Medulla oblongata (tissue), 1 donor: Measurements from ENCODE around the gene GABRA5.

Source experiments
- DNase-seq: peaks from one replicate; pipeline ENCODE4 v3.0.0-alpha.2; 2015; ENCODE audit errors: extremely low spot score

The GABRA5 gene

DNA sequence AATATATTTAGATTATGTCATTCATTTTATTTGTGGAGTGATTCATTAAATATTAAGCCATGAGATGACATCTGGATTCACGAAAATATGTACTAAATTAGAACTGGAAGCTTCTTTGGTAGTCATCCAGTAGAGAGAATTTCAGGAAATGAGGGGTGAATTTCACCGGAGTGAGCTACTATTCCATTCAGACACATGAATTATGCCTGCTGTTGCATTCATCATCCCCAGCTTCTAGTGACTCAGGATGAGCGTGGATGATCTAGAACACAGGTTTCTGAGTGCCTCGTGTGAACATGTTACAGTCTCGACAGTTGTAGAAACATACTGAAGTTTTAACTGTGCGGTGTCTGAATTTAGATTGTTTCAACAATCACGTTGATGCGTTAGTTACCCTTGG, 61.2 kb downstream of the GABRA5 start:
- no peak for DNase-seq

DNA sequence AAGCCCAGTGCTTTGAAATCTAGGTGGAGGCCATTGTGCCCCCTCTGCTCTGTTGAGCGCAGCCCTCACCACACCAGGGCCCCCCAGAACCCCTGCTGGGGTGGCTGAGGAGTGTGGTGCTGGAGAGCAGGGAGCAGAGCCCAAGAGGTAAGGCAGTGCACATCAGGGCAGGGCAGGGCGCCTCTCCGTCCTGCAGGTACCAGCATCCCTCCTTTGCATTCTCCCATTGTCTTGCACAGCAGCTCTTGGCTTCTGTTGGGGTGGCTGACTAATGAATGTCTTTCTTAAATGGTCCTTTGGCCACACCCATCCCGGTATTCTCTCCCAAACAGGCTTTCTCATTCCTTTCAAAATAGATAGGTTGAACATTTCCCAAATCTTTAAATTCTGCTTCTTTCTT, 62.7 kb downstream of the GABRA5 start:
- DNase-seq = no peak

DNA sequence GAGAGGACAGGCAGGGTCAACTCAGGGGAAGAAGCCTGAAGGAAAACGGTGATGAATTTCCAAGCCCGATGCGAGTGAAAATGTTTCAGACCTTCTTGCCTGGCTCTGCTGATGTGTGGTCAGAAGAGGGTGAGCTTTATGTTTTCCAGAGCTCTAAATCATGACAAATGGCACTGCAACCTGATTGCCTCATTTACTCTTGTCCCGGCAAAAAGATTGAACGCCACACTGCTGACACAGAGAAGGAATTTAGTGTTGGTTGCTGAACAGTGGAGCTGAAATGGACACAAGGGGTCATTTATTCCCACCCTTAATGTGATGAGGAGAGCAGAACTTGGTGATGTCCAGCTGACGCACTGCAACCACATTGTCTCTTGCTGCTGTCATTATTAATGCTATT, 68.0 kb downstream of the GABRA5 start:
- DNase-seq = no peak

DNA sequence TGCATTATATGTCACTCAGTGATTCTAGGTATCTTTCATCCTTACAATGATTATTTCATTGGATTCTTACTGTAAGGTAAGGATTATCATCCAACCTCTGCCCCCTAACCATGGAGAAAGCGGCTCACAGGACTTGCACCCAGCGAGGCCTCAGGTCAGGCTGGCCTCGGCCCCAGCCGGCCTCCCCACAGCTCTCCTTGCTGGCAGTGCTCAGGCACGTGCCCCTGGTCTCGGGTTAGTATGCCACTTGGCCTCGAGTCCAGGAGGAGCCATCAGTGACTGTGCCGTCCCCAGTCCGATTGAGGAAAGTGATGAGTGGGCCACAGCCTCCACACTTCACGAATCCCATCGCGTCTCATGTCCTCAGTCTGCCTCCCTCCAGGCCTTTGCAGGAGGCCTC, 68.5 kb downstream of the GABRA5 start:
- DNase-seq = no peak

DNA sequence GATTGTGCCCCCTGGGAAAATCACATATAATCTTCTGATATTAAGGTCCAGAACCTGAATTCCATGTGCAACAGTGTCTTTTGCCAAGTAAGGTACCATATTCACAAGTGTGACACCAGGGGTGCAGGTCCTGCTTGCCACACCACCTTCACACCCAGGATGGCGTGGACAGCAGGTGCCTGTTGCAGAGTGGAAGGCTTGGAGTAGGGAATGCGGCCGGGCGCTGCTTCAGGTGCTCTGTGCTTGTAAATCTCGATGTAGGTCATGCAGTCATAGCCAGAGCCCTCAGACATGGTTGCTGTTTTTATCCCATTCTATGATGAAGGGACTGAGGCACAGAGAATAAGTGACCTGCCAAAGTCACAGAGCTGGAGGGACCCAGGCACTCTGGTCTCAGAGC, 69.6 kb downstream of the GABRA5 start:
- no peak for DNase-seq

DNA sequence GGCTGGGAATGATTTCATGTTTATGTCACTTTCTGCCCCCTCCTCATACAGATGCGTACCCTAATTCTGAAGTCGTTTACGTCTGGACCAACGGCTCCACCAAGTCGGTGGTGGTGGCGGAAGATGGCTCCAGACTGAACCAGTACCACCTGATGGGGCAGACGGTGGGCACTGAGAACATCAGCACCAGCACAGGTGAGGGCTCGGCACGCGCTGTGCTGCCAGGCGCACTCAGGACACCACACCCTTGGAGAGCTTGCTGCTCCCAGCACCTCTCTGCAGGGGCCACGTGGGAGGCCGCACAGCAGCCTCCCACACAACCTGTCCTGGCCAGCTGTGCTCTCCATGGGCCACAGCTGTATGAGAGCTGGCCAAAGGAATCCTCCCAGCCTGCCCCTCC, 70.3 kb downstream of the GABRA5 start:
- no peak for DNase-seq

DNA sequence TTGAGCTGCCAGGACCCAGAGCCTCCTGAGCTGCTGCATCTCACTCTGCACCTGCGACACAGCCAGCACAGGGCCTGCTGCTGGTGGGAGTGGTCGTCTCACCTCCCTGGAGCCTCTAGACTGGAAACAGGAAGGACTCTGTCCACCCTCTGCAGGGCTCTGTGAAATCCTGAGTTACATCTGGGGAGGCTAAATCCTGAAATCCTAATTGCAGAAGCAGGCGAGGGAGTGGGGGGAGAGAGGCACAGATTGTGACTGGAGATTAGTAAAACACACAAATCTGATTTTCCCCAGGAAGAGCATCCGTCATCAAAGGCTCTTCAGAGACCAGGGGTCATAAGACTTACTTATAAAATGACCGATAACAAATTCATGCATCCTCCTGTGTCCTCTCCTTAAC, 72.5 kb downstream of the GABRA5 start:
- no peak for DNase-seq

DNA sequence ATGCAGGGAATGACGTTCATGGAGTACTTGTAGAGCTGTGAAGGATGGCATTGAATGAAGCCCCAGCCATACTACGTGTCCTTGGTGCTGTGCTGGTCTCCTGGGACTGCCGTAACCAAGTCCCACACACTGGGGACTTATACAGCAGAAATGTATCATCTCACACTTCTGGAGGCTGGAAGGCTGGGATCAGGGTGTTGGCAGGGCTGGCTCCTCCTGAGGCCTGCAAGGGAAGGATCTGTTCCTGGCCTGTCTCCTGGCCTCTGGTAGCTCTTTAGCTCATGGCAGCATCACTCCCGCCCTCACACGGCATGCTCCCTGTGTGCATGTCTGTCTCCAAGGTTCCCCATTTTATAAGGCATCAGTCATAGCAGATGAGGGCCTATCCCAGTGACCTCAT, 74.6 kb downstream of the GABRA5 start:
- DNase-seq = no peak

DNA sequence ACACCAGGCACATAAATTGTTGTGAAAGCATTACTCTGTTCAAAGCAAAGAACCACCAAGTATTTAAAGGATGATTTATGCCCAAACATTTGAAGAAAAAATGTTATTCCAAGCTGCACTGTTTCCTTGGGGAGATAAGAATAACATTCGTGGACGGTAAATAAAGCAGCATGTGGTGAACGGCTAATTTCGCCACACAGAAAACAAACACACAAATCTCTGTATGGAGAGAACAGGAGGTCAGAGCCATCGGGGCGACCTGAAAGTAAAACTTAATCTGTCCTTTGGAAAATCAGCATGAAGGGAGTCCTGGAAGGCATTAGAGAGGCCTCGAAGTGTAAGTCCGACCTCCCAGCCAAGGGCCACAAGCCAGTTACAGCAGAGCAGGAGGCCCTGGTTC, 77.0 kb downstream of the GABRA5 start:
- no peak for DNase-seq

DNA sequence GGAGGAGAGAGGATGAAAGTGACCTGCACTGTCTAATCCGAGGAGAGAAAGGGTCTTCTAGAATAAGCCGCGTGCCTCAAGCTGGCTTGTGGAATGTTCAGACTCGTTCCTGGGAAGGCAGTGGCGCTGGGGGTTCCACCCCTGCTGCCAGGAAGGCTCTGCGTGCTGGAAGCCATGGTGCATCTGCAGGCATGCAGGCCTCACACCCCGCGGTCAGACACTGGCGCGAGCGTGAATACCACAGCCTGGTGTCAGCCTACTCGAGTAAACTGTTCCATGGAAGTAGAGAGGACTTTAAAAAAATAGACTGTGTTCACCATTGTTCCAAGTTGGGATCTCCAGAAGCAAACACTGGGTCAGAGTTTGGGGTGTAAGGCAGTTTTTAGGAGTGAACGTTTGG, 78.2 kb downstream of the GABRA5 start:
- no peak for DNase-seq

DNA sequence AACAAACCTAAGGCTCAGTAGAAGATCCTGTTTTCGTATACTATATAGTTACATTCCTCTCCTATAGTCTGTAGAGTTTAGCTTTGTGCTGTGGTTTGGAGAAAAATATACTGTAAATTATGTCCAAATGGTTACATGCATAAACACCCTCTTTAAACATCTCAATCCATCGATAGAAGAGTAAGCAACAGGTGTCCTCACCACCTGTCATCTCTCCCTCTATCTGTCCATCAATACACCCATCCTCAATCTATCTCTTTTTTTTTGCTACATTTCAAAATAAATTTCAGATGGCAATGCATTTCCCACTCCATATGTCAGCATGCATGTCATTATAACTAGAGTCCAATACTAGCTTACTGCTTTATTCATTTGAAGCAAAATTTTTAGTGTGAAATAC, 83.1 kb downstream of the GABRA5 start:
- DNase-seq = no peak

DNA sequence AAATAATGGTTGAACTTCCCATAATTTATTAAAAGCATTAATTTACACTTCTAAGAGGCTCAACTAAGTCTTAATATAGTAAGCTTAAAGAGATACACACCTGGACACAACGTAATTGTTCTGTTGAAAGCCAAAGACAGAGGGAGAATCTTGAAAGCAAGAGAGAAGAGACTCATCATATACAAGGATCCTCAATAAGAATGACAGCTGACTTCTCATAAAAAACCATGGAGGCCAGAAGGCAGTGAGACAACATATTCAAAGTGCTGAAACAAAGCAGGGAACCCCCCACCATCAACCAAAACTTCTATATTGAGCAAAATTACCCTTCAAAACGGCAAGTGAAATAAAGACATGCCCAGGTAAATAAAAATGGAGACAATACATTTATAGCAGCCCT, 87.5 kb downstream of the GABRA5 start:
- no peak for DNase-seq

DNA sequence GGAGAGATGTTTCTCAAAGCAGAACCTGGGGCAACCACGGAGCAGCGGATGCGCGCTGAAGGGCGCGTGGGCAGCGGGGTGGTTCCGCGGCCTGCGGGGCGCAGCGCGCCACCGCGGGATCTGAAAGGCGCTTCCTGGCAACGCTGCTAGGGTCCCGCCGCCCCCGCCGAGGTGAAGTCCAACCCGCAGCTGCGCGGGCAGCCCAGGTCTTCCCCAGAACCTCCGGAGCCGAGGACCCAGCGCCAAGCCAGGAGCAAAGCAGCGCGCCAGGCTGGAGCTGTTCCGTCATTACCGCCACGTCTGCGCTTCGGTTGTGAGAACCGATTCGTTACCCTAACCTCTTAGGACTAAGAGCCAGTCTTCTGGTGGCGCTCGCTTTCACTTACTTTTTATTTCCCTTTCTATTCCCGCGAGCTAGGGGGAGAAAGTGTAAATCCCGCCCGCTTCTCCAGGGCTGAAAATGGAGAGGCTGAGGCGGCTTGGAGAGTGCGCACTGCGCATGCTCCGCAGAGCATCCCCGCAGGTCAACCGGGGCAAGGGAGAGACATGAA, 100.9 kb downstream of the GABRA5 start:
- DNase-seq = no peak

DNA sequence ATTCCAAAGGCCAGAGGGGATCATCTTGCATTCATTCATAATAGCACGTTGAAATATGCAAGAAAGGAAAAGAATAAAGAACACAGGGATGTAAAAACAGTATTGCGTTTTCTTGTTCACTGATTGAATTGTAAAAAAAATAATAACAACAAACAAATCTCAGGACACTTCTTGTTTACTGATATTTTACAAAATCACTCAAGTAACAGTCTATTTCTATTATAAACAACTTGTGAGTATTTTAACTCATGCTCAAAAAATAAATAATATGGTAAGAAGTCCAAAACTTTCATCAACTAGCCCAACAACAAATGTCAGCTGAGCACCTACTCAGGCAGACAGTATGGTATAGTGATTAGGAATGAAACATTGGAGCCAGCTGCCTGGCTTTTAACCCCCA, 101.9 kb downstream of the GABRA5 start:
- DNase-seq = no peak

DNA sequence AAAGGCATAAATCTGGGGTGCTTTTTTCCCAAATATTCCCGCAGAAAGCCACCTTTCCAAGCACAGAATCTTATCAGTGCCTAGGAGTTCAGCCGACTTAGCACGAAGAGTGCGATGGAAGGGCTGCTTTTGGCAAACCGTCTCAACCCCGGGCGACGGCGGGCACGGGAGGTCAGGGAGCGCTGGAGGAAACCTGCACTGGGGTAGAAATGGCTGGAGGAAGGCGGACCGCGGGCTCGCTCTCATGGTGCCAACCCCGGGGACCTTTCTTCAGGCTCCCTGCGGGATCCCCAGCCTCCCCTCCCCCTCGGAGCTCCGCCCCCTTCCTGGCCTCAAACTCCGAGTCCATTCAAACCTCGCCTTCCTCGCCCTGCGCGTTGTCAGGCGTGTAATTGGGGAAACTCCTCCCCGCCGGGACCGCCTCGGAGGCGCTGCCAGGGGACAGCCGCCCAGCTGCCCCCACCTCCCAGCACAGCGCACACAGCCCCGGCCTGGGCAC, 103.9 kb downstream of the GABRA5 start, which contains the start of gene GABRG3:
Gene GABRG3, plus strand, starts transcription at position 470 of the 499 bp plus-strand sequence.
- no peak for DNase-seq

DNA sequence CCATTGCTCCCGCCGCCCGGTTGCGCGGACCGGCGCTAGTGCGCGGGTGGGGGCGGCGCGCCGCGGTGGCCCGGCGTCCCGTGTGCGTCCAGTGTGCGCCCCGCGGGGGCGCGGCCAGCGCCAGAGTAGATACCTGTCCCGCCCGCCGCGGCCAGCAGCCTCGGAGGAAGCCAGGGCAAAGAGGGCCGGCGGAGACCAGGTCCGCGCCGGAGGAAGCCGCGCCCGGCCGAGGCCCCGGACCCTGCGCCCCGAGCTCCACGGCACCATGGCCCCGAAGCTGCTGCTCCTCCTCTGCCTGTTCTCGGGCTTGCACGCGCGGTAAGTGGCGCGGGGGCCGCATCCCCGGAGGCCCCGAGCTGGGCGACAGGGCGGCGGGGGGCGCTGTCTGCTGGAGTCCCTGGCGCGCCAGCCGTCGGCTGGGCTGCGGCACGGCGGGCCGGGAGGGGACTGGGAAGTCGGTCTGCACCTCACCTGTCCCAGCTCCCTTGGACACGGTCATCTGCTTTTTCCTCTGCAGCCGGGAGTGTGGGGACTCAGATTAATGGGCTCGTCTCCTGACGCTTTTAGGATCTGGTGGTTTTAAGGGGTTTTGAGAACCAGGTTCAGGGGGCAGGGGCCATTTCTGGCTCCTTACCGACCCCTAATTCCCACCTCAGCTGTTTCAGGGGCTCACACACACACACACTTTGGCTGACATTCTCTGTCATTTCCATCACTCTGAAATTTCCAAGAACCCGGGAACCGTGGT, 104.6 kb downstream of the GABRA5 start:
- no peak for DNase-seq

DNA sequence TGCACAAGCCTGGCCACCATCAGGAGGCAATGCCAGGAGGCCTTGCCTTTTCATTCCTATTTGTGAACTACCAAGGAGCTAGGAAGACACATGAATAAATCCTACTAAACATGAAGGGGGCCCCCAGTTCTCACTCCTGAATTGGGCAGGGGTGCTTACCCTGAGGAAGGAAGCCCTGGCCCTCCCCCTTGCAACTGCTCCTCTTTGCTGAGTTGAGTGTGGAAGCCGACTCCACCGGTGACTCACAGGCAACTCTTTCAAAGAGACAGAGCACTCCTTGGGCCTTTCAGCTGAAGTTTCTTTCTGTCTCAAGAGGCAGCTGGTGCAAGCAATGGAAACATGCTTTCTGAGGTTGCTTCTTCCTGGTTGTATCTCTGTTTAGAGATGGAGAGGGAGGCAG, 105.8 kb downstream of the GABRA5 start:
- no peak for DNase-seq

DNA sequence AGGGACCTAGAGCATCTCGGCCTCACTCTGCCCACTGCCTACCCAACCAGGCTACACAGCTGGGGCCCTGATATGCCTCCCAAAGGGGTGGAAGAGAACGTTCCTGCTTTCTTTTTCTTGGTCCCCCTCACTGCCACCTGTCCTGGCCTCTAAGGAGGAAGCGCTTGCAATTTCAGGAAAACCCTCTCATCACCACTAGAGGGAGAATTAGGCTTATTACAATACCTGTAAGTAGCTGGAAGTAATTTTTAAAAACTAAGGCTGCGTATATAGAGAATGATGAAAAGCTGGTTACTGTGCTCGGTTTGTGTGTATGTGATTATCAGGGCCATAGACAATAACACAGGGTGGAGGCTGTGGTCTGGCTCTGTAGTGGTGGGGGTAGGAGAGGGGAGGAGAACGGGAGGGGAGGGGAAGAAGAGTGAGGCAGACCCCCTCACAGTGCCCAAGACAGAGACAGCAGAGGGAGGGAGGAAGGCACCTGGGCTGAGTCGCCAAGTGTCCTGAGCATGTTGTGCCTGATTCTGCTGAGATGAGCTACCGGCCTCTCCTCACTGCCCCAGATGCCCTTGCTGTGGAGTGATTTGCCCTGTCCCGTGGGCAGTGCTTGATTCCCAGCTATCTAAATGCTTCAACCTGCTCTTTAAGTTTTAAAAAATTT, 107.4 kb downstream of the GABRA5 start:
- no peak for DNase-seq

DNA sequence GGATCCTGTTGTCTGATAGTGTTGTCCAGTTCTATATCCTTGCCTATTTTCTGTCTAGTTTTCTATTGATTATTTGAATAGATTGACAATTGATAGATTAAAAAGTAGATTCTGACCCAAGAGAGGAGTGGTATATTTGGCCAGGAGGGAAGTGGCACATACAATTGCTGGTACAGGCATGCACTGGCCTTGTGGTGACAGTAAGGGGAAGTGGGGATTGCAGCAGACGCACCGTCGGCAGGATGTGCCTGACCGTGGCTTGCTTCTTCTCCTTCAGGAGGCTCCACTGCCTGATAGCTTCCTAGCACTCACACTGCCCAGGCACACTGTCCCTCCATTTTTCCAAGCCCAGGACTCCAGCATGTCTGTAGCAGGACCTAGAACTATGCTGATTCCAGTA, 114.6 kb downstream of the GABRA5 start:
- DNase-seq = no peak

DNA sequence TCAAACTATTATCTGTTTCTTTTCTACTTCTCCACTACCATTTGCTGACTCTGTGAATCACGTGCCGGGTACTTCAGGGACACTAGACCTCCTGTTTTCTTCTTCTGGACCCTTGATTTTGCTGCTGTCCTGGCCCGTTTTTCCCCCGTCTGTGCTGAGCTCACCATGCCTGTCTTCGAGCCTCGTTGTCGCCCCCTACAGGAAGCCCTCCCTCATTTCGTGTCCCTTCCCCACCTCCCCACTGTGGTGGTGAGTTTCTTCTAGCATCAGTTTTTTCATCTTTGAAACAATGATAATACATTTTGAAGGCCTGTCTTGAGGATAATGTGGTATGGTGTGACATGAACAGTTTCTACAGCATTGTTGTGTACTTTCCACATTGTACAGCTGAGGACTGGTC, 117.0 kb downstream of the GABRA5 start:
- no peak for DNase-seq

DNA sequence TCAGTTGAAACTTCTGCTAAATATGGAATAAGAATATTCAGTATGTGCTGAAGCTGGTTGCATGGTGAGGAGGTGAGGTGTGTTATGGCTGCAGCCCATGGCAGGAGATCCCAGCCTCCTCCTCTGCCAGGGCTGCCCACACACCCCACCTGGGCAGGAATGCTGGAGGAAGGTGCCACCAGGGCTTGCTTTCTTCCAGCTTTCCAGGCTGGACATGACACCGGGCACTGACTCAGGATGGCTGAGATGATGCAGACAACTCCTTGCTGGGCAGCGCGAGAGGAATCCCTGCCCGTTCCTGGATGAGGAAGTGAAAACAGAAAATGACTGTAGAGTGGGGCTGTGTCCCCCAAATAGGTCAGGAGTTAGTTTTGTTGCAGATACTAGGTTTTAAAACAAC, 118.2 kb downstream of the GABRA5 start:
- DNase-seq = no peak

DNA sequence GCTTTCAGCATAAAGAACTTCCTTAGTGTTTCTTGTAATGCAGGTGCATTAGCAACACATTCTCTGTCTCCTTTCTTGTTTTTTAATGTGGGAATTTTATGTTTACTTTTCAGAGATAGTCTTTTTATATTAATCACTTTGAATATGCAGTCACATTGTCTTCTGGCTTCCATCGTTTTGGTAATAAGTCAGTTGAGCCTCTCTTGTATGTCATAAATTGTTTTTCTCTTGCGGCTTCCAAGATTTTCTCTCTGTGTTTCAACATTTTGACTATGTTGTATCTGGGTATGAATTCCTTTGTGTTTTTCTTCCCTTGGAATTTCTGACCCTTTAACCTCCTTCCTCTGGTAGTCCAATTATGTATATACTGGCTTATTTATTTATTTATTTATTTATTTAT, 129.4 kb downstream of the GABRA5 start:
- DNase-seq = no peak
